Endothelial cell of umbilical vein (primary cell): Measurements from ENCODE around the gene USP47. TPM values are rescaled to one million over a fixed set of nuclear protein-coding genes. Genes with fewer than 3 reads are reported as not detected.

Source experiments
- BruUV-seq: library from RNA; stranded (reverse); fragments of 400-500 nt; replicated peaks from 2 replicates; lab custom pipeline; 2021; lab: Mats Ljungman, UMichigan
- CTCF ChIA-PET: fragments of 300-600, 350-600 bp; sonication (Branson Sonifier 250); formaldehyde crosslinking; loops from one replicate; lab custom pipeline; 2021; ENCODE audit warnings: antibody characterized with exemption, inconsistent platforms; lab: Charles Lee
- POLR2A ChIA-PET: fragments of 300-600, 350-600 bp; sonication (Branson Sonifier 250); formaldehyde crosslinking; loops from one replicate; lab custom pipeline; 2021; ENCODE audit warnings: antibody characterized with exemption, inconsistent platforms; lab: Charles Lee
- DNase-seq: peaks from one replicate; pipeline ENCODE4 v3.0.0-alpha.2; 2011; ENCODE audit warnings: low read depth, low spot score
- FAIRE-seq: peaks from 2 replicates; lab custom pipeline; 2011; peaks lifted over from hg19 to GRCh38; lab: Jason Lieb, UNC
- H2AFZ ChIP-seq: 2 replicates; pipeline ENCODE4 v1.6.0; 2012; ENCODE audit warnings: low read depth, low read length, control low read depth, inconsistent platforms
- H3K27ac ChIP-seq: 2 replicates; pipeline ENCODE4 v1.5.1; 2011; ENCODE audit warnings: low read depth, mild to moderate bottlenecking, control low read depth, low read length, moderate library complexity; ENCODE audit not compliant: insufficient read depth
- H3K27me3 ChIP-seq, 2 experiments: 2 replicates each; pipeline versions ENCODE4 v1.6.0 to v1.6.1; 2011; ENCODE audit warnings: low read length in 2 of 2, mixed read lengths in 1 of 2; ENCODE audit not compliant: control insufficient read depth in 2 of 2, insufficient read depth in 2 of 2
- H3K36me3 ChIP-seq, 2 experiments: 2 replicates in 1 of 2; 3 replicates in 1 of 2; pipeline ENCODE4 v1.5.1; 2011; ENCODE audit warnings: low read length in 2 of 2, mild to moderate bottlenecking in 1 of 2, moderate library complexity in 1 of 2; ENCODE audit not compliant: control insufficient read depth in 2 of 2, insufficient read depth in 2 of 2; ENCODE audit errors: extremely low read depth in 1 of 2
- H3K4me1 ChIP-seq: 3 replicates; pipeline ENCODE4 v1.5.1; 2011; ENCODE audit warnings: mild to moderate bottlenecking, low read length; ENCODE audit not compliant: control insufficient read depth, insufficient read depth; ENCODE audit errors: extremely low read depth
- H3K4me2 ChIP-seq: 2 replicates; pipeline ENCODE4 v1.6.1; 2011; ENCODE audit warnings: low read length, control low read depth, mixed read lengths; ENCODE audit not compliant: insufficient read depth
- H3K4me3 ChIP-seq, 3 experiments: fragments of 200-600 bp in 1 of 3; sonication (generic), shearing (Covaris generic) in 1 of 3; replicated peaks in 1 of 3; 2 replicates each; pipeline ENCODE4 v1.5.1; 2011 to 2016; ENCODE audit warnings: control low read depth in 3 of 3, low read length in 3 of 3, mild to moderate bottlenecking in 2 of 3, inconsistent platforms in 1 of 3, low read depth in 1 of 3, moderate library complexity in 1 of 3; ENCODE audit not compliant: insufficient read depth in 1 of 3
- H3K79me2 ChIP-seq: 2 replicates; pipeline ENCODE4 v1.6.0; 2012; ENCODE audit warnings: low read length, inconsistent platforms; ENCODE audit not compliant: control insufficient read depth, insufficient read depth
- H3K9ac ChIP-seq: replicated peaks from 2 replicates; pipeline ENCODE3; 2011; ENCODE audit warnings: low read length, control low read depth; ENCODE audit not compliant: insufficient read depth; ENCODE audit errors: extremely low read depth
- H3K9me1 ChIP-seq: replicated peaks from 3 replicates; pipeline ENCODE4 v1.6.0; 2011; ENCODE audit warnings: mild to moderate bottlenecking, low read length; ENCODE audit not compliant: control insufficient read depth, insufficient read depth; ENCODE audit errors: extremely low read depth
- H3K9me3 ChIP-seq: replicated peaks from 2 replicates; pipeline ENCODE4 v1.5.1; 2012; ENCODE audit warnings: low read length, inconsistent platforms; ENCODE audit not compliant: control insufficient read depth, insufficient read depth
- H4K20me1 ChIP-seq: replicated peaks from 2 replicates; pipeline ENCODE3; 2011; ENCODE audit warnings: mild to moderate bottlenecking, low read length; ENCODE audit not compliant: control insufficient read depth, insufficient read depth; ENCODE audit errors: extremely low read depth
- EZH2 ChIP-seq: IDR thresholded peaks from 2 replicates; pipeline ENCODE4 v1.6.1; 2012; ENCODE audit warnings: borderline replicate concordance, low read depth, mild to moderate bottlenecking, moderate library complexity, low read length, inconsistent platforms; ENCODE audit not compliant: severe bottlenecking
- FOS ChIP-seq: IDR thresholded peaks from 2 replicates; pipeline ENCODE4 v1.6.1; 2011; ENCODE audit warnings: mild to moderate bottlenecking, low read length, moderate library complexity, borderline replicate concordance; ENCODE audit not compliant: insufficient read depth
- GATA2 ChIP-seq: IDR thresholded peaks from 2 replicates; pipeline ENCODE4 v1.7.0; 2011; ENCODE audit warnings: low read depth, mild to moderate bottlenecking, moderate library complexity, mixed read lengths, low read length; ENCODE audit not compliant: insufficient read length, insufficient read depth
- POLR2AphosphoS5 ChIP-seq: IDR thresholded peaks from 2 replicates; pipeline ENCODE4 v1.6.1; 2012; ENCODE audit warnings: low read depth, mild to moderate bottlenecking, control low read depth, low read length, moderate library complexity; ENCODE audit not compliant: insufficient read depth
- dilution Hi-C: fragments of 300-500 bp; cut with MboI; formaldehyde crosslinking; loops from one replicate; pipeline ENCODE4 v1.15.0; 2019; ENCODE audit warnings: low sequenced_read_pairs; ENCODE audit not compliant: extremely low pct_ligation_motif_present
- intact Hi-C: fragments of 100-400 bp; cut with micrococcal nuclease; formaldehyde crosslinking; loops from one replicate; pipeline ENCODE4 v1.10.0; 2022
- polyA plus RNA-seq, 4 experiments: library from polyadenylated mRNA; depleted of rRNA in 3 of 4; stranded (reverse) in 3 of 4; unstranded in 1 of 4; fragments of >200 nt; gene quantifications; 2 replicates each; pipeline versions ENCODE4 v1.2.1 to v1.2.3, GENCODE V29; 2011 to 2012; ENCODE audit warnings: missing spikeins in 1 of 4
- total RNA-seq: library from RNA; stranded (reverse); gene quantifications from 2 replicates; pipeline ENCODE4 v1.2.3, GENCODE V29; 2021
- TF ChIP-seq, protein P1 (sequence below), 2 donors: IDR thresholded peaks; 1 replicate in 1 of 2; 2 replicates in 1 of 2; pipeline ENCODE4 v1.5.1; 2011; ENCODE audit warnings: low read length in 2 of 2, mild to moderate bottlenecking in 2 of 2, moderate library complexity in 2 of 2, control low read depth in 1 of 2, inconsistent platforms in 1 of 2, low read depth in 1 of 2; ENCODE audit not compliant: insufficient read depth in 1 of 2; ENCODE audit errors: extremely low read depth in 1 of 2

The USP47 gene
- total and polyA plus RNA-seq, 2 donors (not counting 3 experiments of a cell fraction or from before 2014, with no cell fraction given): 7.8 to 38.0 TPM

DNA sequence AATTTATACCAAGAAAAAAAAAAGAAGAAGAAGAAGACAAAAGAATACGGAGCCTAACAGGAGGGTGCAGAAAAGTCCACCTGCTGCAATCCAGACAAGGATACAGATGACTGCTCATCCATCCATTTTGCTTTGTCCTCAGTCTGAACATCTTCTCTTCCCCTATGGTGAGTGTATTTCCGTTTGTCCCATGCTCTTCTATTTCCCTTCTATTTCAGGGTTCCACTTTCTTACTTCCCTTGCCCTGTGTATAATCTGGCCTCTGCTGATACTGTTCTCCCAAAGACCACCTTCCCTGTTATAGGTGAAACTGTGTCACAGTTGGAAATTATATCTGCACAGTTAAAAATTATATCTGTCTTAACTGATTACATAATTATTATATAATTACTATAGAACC is 48.7 kb upstream of the USP47 start:
- no peaks in the 10 kb centered on the region for H3K79me2 ChIP-seq
- no peaks in the 10 kb centered on the region for H3K9me3 ChIP-seq
- no peak overlapping the region for H3K9ac ChIP-seq
- no peak overlapping the region for H3K4me2 ChIP-seq
- H3K4me3 ChIP-seq: no peak overlapping the region
- FAIRE-seq (no peak), DNase-seq (no peak)
- no TSS peak for BruUV-seq
- TF ChIP-seq GATA2 (no peak), POLR2AphosphoS5 (no peak), EZH2 (no peak), FOS (no peak)
- TF ChIP-seq, protein P1, sequence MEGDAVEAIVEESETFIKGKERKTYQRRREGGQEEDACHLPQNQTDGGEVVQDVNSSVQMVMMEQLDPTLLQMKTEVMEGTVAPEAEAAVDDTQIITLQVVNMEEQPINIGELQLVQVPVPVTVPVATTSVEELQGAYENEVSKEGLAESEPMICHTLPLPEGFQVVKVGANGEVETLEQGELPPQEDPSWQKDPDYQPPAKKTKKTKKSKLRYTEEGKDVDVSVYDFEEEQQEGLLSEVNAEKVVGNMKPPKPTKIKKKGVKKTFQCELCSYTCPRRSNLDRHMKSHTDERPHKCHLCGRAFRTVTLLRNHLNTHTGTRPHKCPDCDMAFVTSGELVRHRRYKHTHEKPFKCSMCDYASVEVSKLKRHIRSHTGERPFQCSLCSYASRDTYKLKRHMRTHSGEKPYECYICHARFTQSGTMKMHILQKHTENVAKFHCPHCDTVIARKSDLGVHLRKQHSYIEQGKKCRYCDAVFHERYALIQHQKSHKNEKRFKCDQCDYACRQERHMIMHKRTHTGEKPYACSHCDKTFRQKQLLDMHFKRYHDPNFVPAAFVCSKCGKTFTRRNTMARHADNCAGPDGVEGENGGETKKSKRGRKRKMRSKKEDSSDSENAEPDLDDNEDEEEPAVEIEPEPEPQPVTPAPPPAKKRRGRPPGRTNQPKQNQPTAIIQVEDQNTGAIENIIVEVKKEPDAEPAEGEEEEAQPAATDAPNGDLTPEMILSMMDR (IDR thresholded peaks at IDR 0.05; ENCODE audit: extremely low read depth in 1 of 2, insufficient read depth in 1 of 2, low read depth in 1 of 2, low read length in 2 of 2): no peak
- ChIA-PET CTCF (interaction anchor here (1.3 to 3.0 kb wide), 3 partner anchors 8 to 765 kb away, joined by 3 to 17 read pairs (median 10); no protein-coding TSS in a partner anchor), POLR2A (no interaction called here)
- H3K36me3 ChIP-seq: no peaks in the 10 kb centered on the region
- no peaks in the 10 kb centered on the region for H4K20me1 ChIP-seq
- no peak overlapping the region for H2AFZ ChIP-seq
- no peaks in the 10 kb centered on the region for H3K4me1 ChIP-seq
- H3K27ac ChIP-seq: no peak overlapping the region
- dilution Hi-C loops: no loop called here
- no peaks in the 10 kb centered on the region for H3K9me1 ChIP-seq
- intact Hi-C loops: no loop called here
- H3K27me3 ChIP-seq: peaks cover 12 to 14% of the 10 kb centered on the region in 2 experiments
